H1 (cell line): ENCODE data around the gene PDE6B. TPM values are rescaled to one million over a fixed set of nuclear protein-coding genes. Genes with fewer than 3 reads are reported as not detected.

ENCODE experiments used
- TEAD4 ChIP-seq: IDR thresholded peaks from 2 replicates; pipeline ENCODE4 v1.6.1; 2012; ENCODE audit warnings: low read depth, low read length, inconsistent platforms, mixed read lengths
- polyA plus RNA-seq, 7 experiments: library from polyadenylated mRNA; depleted of rRNA in 3 of 7; stranded (reverse) in 5 of 7; unstranded in 2 of 7; fragments of >200 nt in 5 of 7; fragments of 200-250 nt in 2 of 7; gene quantifications; 1 replicate in 5 of 7; 2 replicates in 1 of 7; 4 replicates in 1 of 7; pipeline versions ENCODE4 v1.2.1 to v1.2.3, GENCODE V29; 2011 to 2013; ENCODE audit warnings: missing spikeins in 2 of 7, mixed read lengths in 2 of 7
- total RNA-seq: library from RNA; stranded (reverse); fragmentation: NEBNext Ultra II Directional; extraction: Animal tissue kit (Norgen Biotek cat#: 25700); gene quantifications from 2 replicates; pipeline ENCODE4 v1.2.1, GENCODE V29; 2021

The PDE6B gene
- total and polyA plus RNA-seq, 2 of the 8 experiments (the other 6 are each of a cell fraction or from before 2014, with no cell fraction given): 4.1 to 8.4 TPM

DNA sequence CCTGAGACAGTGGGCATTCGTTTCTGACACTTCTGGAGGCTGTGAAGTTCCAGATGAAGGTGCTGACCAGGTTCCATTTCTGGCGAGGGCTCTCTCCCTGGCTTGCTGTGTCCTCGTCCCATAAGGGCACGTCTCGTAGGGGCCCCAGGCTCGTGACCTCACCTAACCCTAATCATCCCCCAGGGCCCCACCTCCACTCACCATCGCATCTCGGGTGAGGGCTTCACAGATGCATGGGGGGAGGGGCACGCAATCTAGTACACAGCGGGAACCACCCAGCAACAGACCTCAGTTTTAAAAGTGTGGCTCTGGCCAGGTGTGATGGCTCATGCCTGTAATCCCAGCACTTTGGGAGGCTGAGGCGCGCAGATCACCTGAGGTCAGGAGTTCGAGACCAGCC is 22.1 kb downstream of the PDE6B start (continued):
- TF ChIP-seq TEAD4: no peak
